Esophagus squamous epithelium (tissue), 4 donors: Measurements from ENCODE around the gene ZNF606.

Source experiments
- POLR2A ChIP-seq, 4 donors: fragments of 450-650 bp; IDR thresholded peaks; one replicate each; pipeline ENCODE4 v1.6.1; 2017; ENCODE audit warnings: antibody characterized with exemption in 4 of 4, mild to moderate bottlenecking in 4 of 4, moderate library complexity in 3 of 4
- TF ChIP-seq, protein P1 (sequence below), 6 experiments: fragments of 450-650 bp in 4 of 6; fragments of 200-600 bp in 2 of 6; sonication (generic) in 2 of 6; IDR thresholded peaks; one replicate each; pipeline ENCODE4 v1.5.1; 2016 to 2019; ENCODE audit warnings: antibody characterized with exemption in 6 of 6, mild to moderate bottlenecking in 4 of 6, moderate library complexity in 4 of 6

DNA sequence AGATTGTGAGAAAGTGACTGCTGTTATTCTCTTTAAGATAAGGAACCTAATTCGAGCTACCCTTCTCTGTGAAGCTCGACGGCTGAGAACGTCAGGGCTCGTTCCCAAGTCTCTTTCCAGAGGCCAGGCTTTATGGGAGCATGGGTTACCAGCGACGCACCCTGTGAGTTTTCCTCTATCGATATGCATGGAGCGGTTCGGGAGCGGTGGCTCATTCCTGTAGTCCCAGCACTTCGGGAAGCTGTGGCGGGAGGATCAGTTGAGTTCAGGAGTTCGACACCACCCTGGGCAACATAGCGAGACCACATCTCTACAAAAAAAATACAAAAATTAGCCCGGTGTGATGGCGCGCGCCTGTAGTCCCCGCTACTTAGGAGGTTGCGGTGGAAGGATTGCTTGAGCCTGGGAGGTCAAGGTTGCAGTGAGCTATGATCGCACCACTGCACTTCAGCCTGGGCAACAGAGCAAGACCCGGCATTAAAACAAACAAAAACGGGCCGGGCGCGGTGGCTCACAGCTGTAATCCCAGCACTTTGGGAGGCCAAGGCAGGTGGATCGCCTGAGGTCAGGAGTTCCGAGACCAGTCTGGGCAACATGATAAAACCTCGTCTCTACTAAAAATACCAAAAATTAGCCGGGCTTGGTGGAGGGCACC, 681 bp upstream of the ZNF606 start:
- TF ChIP-seq, protein P1, sequence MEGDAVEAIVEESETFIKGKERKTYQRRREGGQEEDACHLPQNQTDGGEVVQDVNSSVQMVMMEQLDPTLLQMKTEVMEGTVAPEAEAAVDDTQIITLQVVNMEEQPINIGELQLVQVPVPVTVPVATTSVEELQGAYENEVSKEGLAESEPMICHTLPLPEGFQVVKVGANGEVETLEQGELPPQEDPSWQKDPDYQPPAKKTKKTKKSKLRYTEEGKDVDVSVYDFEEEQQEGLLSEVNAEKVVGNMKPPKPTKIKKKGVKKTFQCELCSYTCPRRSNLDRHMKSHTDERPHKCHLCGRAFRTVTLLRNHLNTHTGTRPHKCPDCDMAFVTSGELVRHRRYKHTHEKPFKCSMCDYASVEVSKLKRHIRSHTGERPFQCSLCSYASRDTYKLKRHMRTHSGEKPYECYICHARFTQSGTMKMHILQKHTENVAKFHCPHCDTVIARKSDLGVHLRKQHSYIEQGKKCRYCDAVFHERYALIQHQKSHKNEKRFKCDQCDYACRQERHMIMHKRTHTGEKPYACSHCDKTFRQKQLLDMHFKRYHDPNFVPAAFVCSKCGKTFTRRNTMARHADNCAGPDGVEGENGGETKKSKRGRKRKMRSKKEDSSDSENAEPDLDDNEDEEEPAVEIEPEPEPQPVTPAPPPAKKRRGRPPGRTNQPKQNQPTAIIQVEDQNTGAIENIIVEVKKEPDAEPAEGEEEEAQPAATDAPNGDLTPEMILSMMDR (IDR thresholded peaks at IDR 0.05): no peak
- TF ChIP-seq POLR2A (IDR thresholded peaks at IDR 0.05): no peak
